Measurements from ENCODE around the gene SHISA9.

The SHISA9 gene

GRCh38 chr16:13203725-13204124, 302.3 kb downstream of the SHISA9 start:
- DNase-seq, result no peak

- no peak for DNase-seq
Observed at GRCh38 chr16:13205352-13205751, 304.0 kb downstream of the SHISA9 start.

- no peak for DNase-seq
Observed at GRCh38 chr16:13206606-13207005, 305.2 kb downstream of the SHISA9 start.

GRCh38 chr16:13207151-13207550, 305.8 kb downstream of the SHISA9 start:
- no peak for DNase-seq

- DNase-seq, result no peak
Observed at GRCh38 chr16:13223666-13224065, 322.3 kb downstream of the SHISA9 start.

GRCh38 chr16:13229039-13229438, 327.6 kb downstream of the SHISA9 start:
- no peak for DNase-seq

GRCh38 chr16:13231365-13231764, 330.0 kb downstream of the SHISA9 start:
- DNase-seq, result no peak

- DNase-seq, result no peak
Observed at GRCh38 chr16:13234999-13235398, 333.6 kb downstream of the SHISA9 start.

- no peak for DNase-seq
Observed at GRCh38 chr16:13236308-13236707, 334.9 kb downstream of the SHISA9 start.

GRCh38 chr16:13238182-13238581, 336.8 kb downstream of the SHISA9 start:
- no peak for DNase-seq

GRCh38 chr16:13242201-13242600, 340.8 kb downstream of the SHISA9 start:
- DNase-seq, result no peak

GRCh38 chr16:13244770-13245169, 343.4 kb downstream of the SHISA9 start:
- no peak for DNase-seq

- no peak for DNase-seq
Observed at GRCh38 chr16:13245713-13246377, 344.4 kb downstream of the SHISA9 start.

GRCh38 chr16:13254998-13255614, 353.7 kb downstream of the SHISA9 start:
- no peak for DNase-seq

- DNase-seq, result no peak
Observed at GRCh38 chr16:13262270-13263090, 361.1 kb downstream of the SHISA9 start.

GRCh38 chr16:13264749-13265552, 363.6 kb downstream of the SHISA9 start:
- DNase-seq, result no peak

GRCh38 chr16:13269359-13269758, 368.0 kb downstream of the SHISA9 start:
- DNase-seq, result no peak

GRCh38 chr16:13269905-13270528, 368.6 kb downstream of the SHISA9 start:
- no peak for DNase-seq

GRCh38 chr16:13270602-13271001, 369.2 kb downstream of the SHISA9 start:
- DNase-seq, result no peak

- DNase-seq, result no peak
Observed at GRCh38 chr16:13289515-13289914, 388.1 kb downstream of the SHISA9 start.

All from activated naive CD4-positive, alpha-beta T cell treated with Interleukin-2 at 50 U/mL for 16 hours (primary cell).